ENCODE measurements around the gene GPR50. TPM values are rescaled to one million over a fixed set of nuclear protein-coding genes. Genes with fewer than 3 reads are reported as not detected.

The GPR50 gene
- total RNA-seq, 1 experiment from 2014 or later, result not detected

GRCh38 chrX:151181088-151181487 is 4.7 kb downstream of the GPR50 start:
- Histone ChIP-seq H3K4me2 (ENCODE audit: low read length) (no peak overlapping the region), H4K20me1 (ENCODE audit: insufficient read depth) (no peaks in the 10 kb centered on the region), H3K27me3 (ENCODE audit: insufficient read depth, low read length) (no peaks in the 10 kb centered on the region), H3K4me1 (ENCODE audit: control insufficient read depth in 1 of 2, insufficient read depth in 2 of 2, low read length in 2 of 2) (no peaks in the 10 kb centered on the region), H3K36me3 (ENCODE audit: control insufficient read depth in 1 of 2, insufficient read depth in 2 of 2, low read length in 2 of 2) (no peaks in the 10 kb centered on the region), H3K9ac (ENCODE audit: low read length) (no peak overlapping the region), H3K4me3 (replicated peaks in 1 of 2; ENCODE audit: low read depth in 1 of 2, low read length in 2 of 2) (no peak overlapping the region), H3K9me2 (ENCODE audit: insufficient read depth) (no peaks in the 10 kb centered on the region), H3K27ac (ENCODE audit: low read depth, low read length) (no peak overlapping the region), H3K79me2 (ENCODE audit: insufficient read depth, low read length) (no peaks in the 10 kb centered on the region), H3K9me3 (ENCODE audit: control insufficient read depth in 1 of 2, insufficient read depth in 1 of 2, low read depth in 1 of 2, low read length in 2 of 2) (no peaks in the 10 kb centered on the region), H2AFZ (ENCODE audit: low read depth, low read length, poor library complexity, severe bottlenecking) (no peak overlapping the region)
- RAD21 ChIA-PET (ENCODE audit: low non-redundant PET in 1 of 2, low total read pairs in 2 of 2, uncharacterized antibody in 2 of 2, unreplicated experiment in 2 of 2), result no interaction called here
- DNase-seq (ENCODE audit: low read depth, low spot score), result no peak
- CTCF ChIA-PET, result no interaction called here
- intact Hi-C loops (cut with micrococcal nuclease), result no loop called here
- ATAC-seq, result no peak
- TF ChIP-seq SP1 (IDR thresholded peaks at IDR 0.05; ENCODE audit: low read depth), result no peak
- TF ChIP-seq CTCF (IDR thresholded peaks at IDR 0.05 in 2 of 3, conservative IDR thresholded peaks at IDR 0.05 in 1 of 3; ENCODE audit: borderline replicate concordance in 1 of 3, insufficient read depth in 1 of 3, low read depth in 2 of 3, low read length in 2 of 3), result no peak
- TF ChIP-seq TCF7L2 (IDR thresholded peaks at IDR 0.05; ENCODE audit: borderline replicate concordance, extremely low read depth, insufficient read depth, insufficient read length), result no peak
- TF ChIP-seq ATF3 (IDR thresholded peaks at IDR 0.05), result no peak
- no peak for TF ChIP-seq ZNF274 (IDR thresholded peaks at IDR 0.05; ENCODE audit: low read depth, low read length)
- no peak for TF ChIP-seq EZH2 (IDR thresholded peaks at IDR 0.05)
- no peak for TF ChIP-seq CEBPB (IDR thresholded peaks at IDR 0.05; ENCODE audit: low read depth)
- POLR2A ChIA-PET, result no interaction called here
- no TSS peak for BruUV-seq (replicated peaks)

- BruUV-seq (replicated peaks), result no TSS peak
- Histone ChIP-seq H3K27me3 (ENCODE audit: insufficient read depth, low read length) (no peaks in the 10 kb centered on the region), H3K4me2 (ENCODE audit: low read length) (no peak overlapping the region), H3K36me3 (ENCODE audit: control insufficient read depth in 1 of 2, insufficient read depth in 2 of 2, low read length in 2 of 2) (no peaks in the 10 kb centered on the region), H3K9me3 (ENCODE audit: control insufficient read depth in 1 of 2, insufficient read depth in 1 of 2, low read depth in 1 of 2, low read length in 2 of 2) (no peaks in the 10 kb centered on the region), H3K9me2 (ENCODE audit: insufficient read depth) (no peaks in the 10 kb centered on the region), H3K9ac (ENCODE audit: low read length) (no peak overlapping the region), H3K4me1 (ENCODE audit: control insufficient read depth in 1 of 2, insufficient read depth in 2 of 2, low read length in 2 of 2) (no peaks in the 10 kb centered on the region), H3K4me3 (replicated peaks in 1 of 2; ENCODE audit: low read depth in 1 of 2, low read length in 2 of 2) (no peak overlapping the region), H3K79me2 (ENCODE audit: insufficient read depth, low read length) (no peaks in the 10 kb centered on the region), H4K20me1 (ENCODE audit: insufficient read depth) (no peaks in the 10 kb centered on the region), H2AFZ (ENCODE audit: low read depth, low read length, poor library complexity, severe bottlenecking) (no peak overlapping the region), H3K27ac (ENCODE audit: low read depth, low read length) (no peak overlapping the region)
- DNase-seq (ENCODE audit: low read depth, low spot score) (no peak), ATAC-seq (no peak)
- POLR2A ChIA-PET, result no interaction called here
- RAD21 ChIA-PET (ENCODE audit: low non-redundant PET in 1 of 2, low total read pairs in 2 of 2, uncharacterized antibody in 2 of 2, unreplicated experiment in 2 of 2), result no interaction called here
- CTCF ChIA-PET, result no interaction called here
- intact Hi-C loops (cut with micrococcal nuclease), result no loop called here
- TF ChIP-seq EGR1 (IDR thresholded peaks at IDR 0.05; ENCODE audit: low read depth) (no peak), CBX3 (IDR thresholded peaks at IDR 0.05; ENCODE audit: low read depth) (no peak), ZBTB33 (IDR thresholded peaks at IDR 0.05; ENCODE audit: extremely low read depth, insufficient replicate concordance, low read length) (no peak), SRF (IDR thresholded peaks at IDR 0.05; ENCODE audit: low read depth) (no peak), ELF1 (IDR thresholded peaks at IDR 0.05; ENCODE audit: borderline replicate concordance, low read depth) (no peak), ZFX (IDR thresholded peaks at IDR 0.05) (no peak), ATF3 (IDR thresholded peaks at IDR 0.05) (no peak), RAD21 (IDR thresholded peaks at IDR 0.05; ENCODE audit: low read depth) (no peak), CTCF (IDR thresholded peaks at IDR 0.05 in 2 of 3, conservative IDR thresholded peaks at IDR 0.05 in 1 of 3; ENCODE audit: borderline replicate concordance in 1 of 3, insufficient read depth in 1 of 3, low read depth in 2 of 3, low read length in 2 of 3) (no peak)
Observed at GRCh38 chrX:151183233-151183753, 6.9 kb downstream of the GPR50 start.

Measured in HCT116 (cell line).